ENCODE results near the gene CEP97.
A peak's percentile ranks its signal among the peaks of the same experiment; 100 is the strongest.
"Not testable (repeated sequence)": the region's sequence is repeated elsewhere in the genome, so short reads cannot be mapped to it uniquely, and the experiment has no call there.

Gene CEP97

GRCh38 chr3:101724329-101725193 is at the start of gene CEP97:
TSS of gene CEP97 (plus strand) at chr3:101724614. CDS start at chr3:101724677, 63 bp downstream.
- peak; percentile 92 for DNase-seq (ENCODE audit: low spot score)

GRCh38 chr3:101675709-101676215 is 48.7 kb upstream of the CEP97 start:
- peak; percentile 27 for DNase-seq (ENCODE audit: low spot score)

GRCh38 chr3:101676216-101676764 is 48.1 kb upstream of the CEP97 start:
- DNase-seq (ENCODE audit: low spot score), result peak; percentile 97

- peak; percentile 93 for DNase-seq (ENCODE audit: low spot score)
These were observed 47.5 kb upstream of the CEP97 start, which contains the start of gene ZBTB11 for GRCh38 chr3:101676765-101677435. TSS of gene ZBTB11 (minus strand) at chr3:101677132. CDS start at chr3:101676914, 218 bp downstream.

GRCh38 chr3:101677436-101678286 is 46.8 kb upstream of the CEP97 start:
- DNase-seq (ENCODE audit: low spot score), result peak; percentile 45

- not testable (repeated sequence) for DNase-seq (ENCODE audit: low spot score)
These were observed 45.6 kb upstream of the CEP97 start for GRCh38 chr3:101678837-101679236.

GRCh38 chr3:101680466-101680865 is 43.9 kb upstream of the CEP97 start:
- DNase-seq (ENCODE audit: low spot score), result no peak

GRCh38 chr3:101685050-101685400 is 39.4 kb upstream of the CEP97 start:
- no peak for DNase-seq (ENCODE audit: low spot score)

- DNase-seq (ENCODE audit: low spot score), result no peak
These were observed 38.5 kb upstream of the CEP97 start for GRCh38 chr3:101685870-101686307.

- peak; percentile 34 for DNase-seq (ENCODE audit: low spot score)
These were observed 37.1 kb upstream of the CEP97 start for GRCh38 chr3:101687142-101687931.

GRCh38 chr3:101689286-101689685 is 35.1 kb upstream of the CEP97 start:
- DNase-seq (ENCODE audit: low spot score), result no peak

GRCh38 chr3:101690972-101691371 is 33.4 kb upstream of the CEP97 start:
- no peak for DNase-seq (ENCODE audit: low spot score)

- not testable (repeated sequence) for DNase-seq (ENCODE audit: low spot score)
These were observed 32.4 kb upstream of the CEP97 start for GRCh38 chr3:101691685-101692671.

- peak; percentile 55 for DNase-seq (ENCODE audit: low spot score)
These were observed 30.9 kb upstream of the CEP97 start for GRCh38 chr3:101693540-101693939.

- not testable (repeated sequence) for DNase-seq (ENCODE audit: low spot score)
These were observed 29.6 kb upstream of the CEP97 start for GRCh38 chr3:101694836-101695235.

GRCh38 chr3:101695779-101696372 is 28.5 kb upstream of the CEP97 start:
- DNase-seq (ENCODE audit: low spot score), result no peak

- DNase-seq (ENCODE audit: low spot score), result no peak
These were observed 22.4 kb upstream of the CEP97 start for GRCh38 chr3:101701696-101702634.

- DNase-seq (ENCODE audit: low spot score), result no peak
These were observed 21.7 kb upstream of the CEP97 start for GRCh38 chr3:101702726-101703125.
